ENCODE results near the gene GRM7. TPM values are rescaled to one million over a fixed set of nuclear protein-coding genes. Genes with fewer than 3 reads are reported as not detected.

The GRM7 gene
- total and polyA plus RNA-seq, 9 of the 15 experiments (the other 6 are each of a cell fraction or from before 2014, with no cell fraction given), result not detected

GRCh38 chr3:7637694-7638093, 776.8 kb downstream of the GRM7 start:
- intact Hi-C loops (cut with micrococcal nuclease) (no loop called here), in situ Hi-C loops (cut with MboI) (no loop called here)
- ChIA-PET CTCF (ENCODE audit: low intra/inter-chr PET ratio) (no interaction called here), POLR2A (no interaction called here)
- WGBS (ENCODE audit: insufficient coverage, low coverage, missing lambda C conversion rate), result 1% methylated on average over 5 of the region's 5 CpGs
- Histone ChIP-seq H3K4me1 (replicated peaks in 1 of 2; ENCODE audit: control insufficient read depth in 2 of 2, insufficient read depth in 2 of 2, low read length in 2 of 2) (no peaks in the 10 kb centered on the region), H3K79me2 (ENCODE audit: control insufficient read depth, insufficient read depth, low read length) (no peaks in the 10 kb centered on the region), H3K27me3 (ENCODE audit: control insufficient read depth in 2 of 2, insufficient read depth in 2 of 2, low read length in 2 of 2) (no peaks in the 10 kb centered on the region), H3K4me3 (no peak overlapping the region), H3K4me2 (ENCODE audit: insufficient read depth, low read length) (no peak overlapping the region), H4K20me1 (replicated peaks; ENCODE audit: control insufficient read depth, insufficient read depth, low read length) (no peaks in the 10 kb centered on the region), H3K9me1 (ENCODE audit: control insufficient read depth, insufficient read depth, low read length) (no peaks in the 10 kb centered on the region), H2AFZ (ENCODE audit: low read depth, low read length) (no peak overlapping the region), H3K36me3 (ENCODE audit: control insufficient read depth, insufficient read depth, low read length) (no peaks in the 10 kb centered on the region), H3K9ac (ENCODE audit: insufficient read depth in 1 of 2, low read depth in 2 of 2, low read length in 2 of 2) (no peak overlapping the region), H3K9me3 (replicated peaks; ENCODE audit: control insufficient read depth, insufficient read depth, low read depth, low read length) (no peaks in the 10 kb centered on the region; the same call in 1 of the 2 replicates), H3K27ac (ENCODE audit: extremely low read depth, low read depth, low read length) (no peak overlapping the region)
- no peak for DNase-seq (ENCODE audit: extremely low read depth in 1 of 4, low spot score in 3 of 4)
- no peak for FAIRE-seq
- BruUV-seq (replicated peaks), result no TSS peak
- no peak for ATAC-seq
- TF ChIP-seq KAT8 (IDR thresholded peaks at IDR 0.05; ENCODE audit: low read depth) (no peak), FOXP1 (CRISPR knock-in tag; IDR thresholded peaks at IDR 0.05) (no peak), TEAD2 (tag; IDR thresholded peaks at IDR 0.05) (no peak), MCM3 (IDR thresholded peaks at IDR 0.05) (no peak), THAP12 (CRISPR knock-in tag; IDR thresholded peaks at IDR 0.05) (no peak), POLR2AphosphoS5 (IDR thresholded peaks at IDR 0.05; ENCODE audit: control insufficient read depth, insufficient read depth, low read depth, low read length) (no peak), ZNF76 (CRISPR knock-in tag; IDR thresholded peaks at IDR 0.05; ENCODE audit: borderline replicate concordance) (no peak), KDM5B (IDR thresholded peaks at IDR 0.05; ENCODE audit: insufficient replicate concordance, low read depth, low read length) (no peak), ZNF239 (CRISPR knock-in tag; IDR thresholded peaks at IDR 0.05) (no peak), PKNOX1 (IDR thresholded peaks at IDR 0.05) (no peak), OTX1 (CRISPR knock-in tag; IDR thresholded peaks at IDR 0.05) (no peak), ZNF318 (IDR thresholded peaks at IDR 0.05; ENCODE audit: borderline replicate concordance in 1 of 2, low read depth in 1 of 2) (no peak)

Data from K562 (cell line).